CD4-positive, alpha-beta T cell treated with Interferon gamma for 1 hour (primary cell): Measurements from ENCODE around the gene AFF3.
"Not testable (repeated sequence)": the region's sequence is repeated elsewhere in the genome, so short reads cannot be mapped to it uniquely, and the experiment has no call there.

Source experiments
- DNase-seq: peaks from one replicate; pipeline ENCODE4 v3.0.0-alpha.2; 2020

Gene AFF3, protein sequence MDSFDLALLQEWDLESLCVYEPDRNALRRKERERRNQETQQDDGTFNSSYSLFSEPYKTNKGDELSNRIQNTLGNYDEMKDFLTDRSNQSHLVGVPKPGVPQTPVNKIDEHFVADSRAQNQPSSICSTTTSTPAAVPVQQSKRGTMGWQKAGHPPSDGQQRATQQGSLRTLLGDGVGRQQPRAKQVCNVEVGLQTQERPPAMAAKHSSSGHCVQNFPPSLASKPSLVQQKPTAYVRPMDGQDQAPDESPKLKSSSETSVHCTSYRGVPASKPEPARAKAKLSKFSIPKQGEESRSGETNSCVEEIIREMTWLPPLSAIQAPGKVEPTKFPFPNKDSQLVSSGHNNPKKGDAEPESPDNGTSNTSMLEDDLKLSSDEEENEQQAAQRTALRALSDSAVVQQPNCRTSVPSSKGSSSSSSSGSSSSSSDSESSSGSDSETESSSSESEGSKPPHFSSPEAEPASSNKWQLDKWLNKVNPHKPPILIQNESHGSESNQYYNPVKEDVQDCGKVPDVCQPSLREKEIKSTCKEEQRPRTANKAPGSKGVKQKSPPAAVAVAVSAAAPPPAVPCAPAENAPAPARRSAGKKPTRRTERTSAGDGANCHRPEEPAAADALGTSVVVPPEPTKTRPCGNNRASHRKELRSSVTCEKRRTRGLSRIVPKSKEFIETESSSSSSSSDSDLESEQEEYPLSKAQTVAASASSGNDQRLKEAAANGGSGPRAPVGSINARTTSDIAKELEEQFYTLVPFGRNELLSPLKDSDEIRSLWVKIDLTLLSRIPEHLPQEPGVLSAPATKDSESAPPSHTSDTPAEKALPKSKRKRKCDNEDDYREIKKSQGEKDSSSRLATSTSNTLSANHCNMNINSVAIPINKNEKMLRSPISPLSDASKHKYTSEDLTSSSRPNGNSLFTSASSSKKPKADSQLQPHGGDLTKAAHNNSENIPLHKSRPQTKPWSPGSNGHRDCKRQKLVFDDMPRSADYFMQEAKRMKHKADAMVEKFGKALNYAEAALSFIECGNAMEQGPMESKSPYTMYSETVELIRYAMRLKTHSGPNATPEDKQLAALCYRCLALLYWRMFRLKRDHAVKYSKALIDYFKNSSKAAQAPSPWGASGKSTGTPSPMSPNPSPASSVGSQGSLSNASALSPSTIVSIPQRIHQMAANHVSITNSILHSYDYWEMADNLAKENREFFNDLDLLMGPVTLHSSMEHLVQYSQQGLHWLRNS (N-terminal part only)

DNA sequence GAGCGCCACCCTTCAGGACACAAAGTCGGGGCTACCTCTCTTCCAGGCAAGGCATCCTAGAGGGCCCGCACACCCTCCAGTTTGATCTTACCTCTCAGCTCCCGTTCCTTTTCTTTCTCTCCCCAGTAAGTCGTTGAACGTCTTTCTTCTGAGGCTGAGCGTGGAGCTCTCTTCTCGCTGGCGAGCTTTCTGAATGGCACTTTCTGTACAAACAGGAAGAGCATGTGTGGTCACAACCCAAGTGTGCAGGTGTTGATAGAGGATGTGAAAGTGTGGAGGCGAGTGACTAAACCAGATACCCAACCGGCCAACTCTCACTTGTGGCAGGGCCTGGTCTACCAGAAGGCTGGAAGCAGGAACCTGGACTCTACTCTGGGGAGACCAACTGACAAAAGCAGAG is at the start of gene AFF3:
Gene AFF3 (minus strand): TSS at position 198 of the 400 bp plus-strand sequence. CDS start 38,136 bp downstream, outside the sequence.
- DNase-seq: peak; percentile 71

DNA sequence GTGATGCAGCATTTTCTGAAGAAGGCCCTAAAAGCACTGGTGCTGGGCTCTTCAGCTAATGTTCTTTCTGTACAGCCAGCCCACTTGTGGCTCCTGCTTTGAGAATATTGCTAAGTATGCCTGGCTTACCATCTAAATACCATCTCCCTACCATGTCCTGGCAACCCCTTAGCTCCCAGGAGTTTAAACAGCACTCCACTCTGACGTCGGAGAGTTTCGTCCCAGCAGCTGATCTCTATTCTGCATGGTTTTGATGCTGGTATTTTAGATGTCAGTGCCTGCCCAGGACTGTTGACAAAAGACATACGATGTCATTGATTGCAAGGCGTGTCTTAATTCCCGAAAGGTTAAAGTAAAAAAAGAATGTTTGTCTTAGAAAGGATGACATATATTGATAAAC is 47.0 kb upstream of the AFF3 start:
- no peak for DNase-seq

DNA sequence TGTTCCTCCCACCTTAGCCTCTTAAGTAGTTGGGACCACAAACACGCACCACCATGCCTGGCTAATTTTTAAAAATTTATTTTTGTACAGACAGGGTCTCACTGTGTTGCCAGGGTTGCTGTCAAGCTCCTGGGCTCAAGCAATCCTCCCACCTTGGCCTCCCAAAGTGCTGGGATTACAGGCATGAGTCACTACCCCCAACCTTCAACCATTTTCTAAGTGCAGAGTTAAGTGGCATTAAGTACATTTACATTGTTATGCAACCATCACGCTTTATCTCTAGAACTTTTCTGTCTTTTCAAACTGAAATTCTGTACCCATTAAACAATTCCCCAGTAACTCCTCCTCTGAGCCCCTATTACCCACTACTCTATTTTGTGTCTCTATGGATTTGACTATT is 45.9 kb upstream of the AFF3 start:
- no peak for DNase-seq

DNA sequence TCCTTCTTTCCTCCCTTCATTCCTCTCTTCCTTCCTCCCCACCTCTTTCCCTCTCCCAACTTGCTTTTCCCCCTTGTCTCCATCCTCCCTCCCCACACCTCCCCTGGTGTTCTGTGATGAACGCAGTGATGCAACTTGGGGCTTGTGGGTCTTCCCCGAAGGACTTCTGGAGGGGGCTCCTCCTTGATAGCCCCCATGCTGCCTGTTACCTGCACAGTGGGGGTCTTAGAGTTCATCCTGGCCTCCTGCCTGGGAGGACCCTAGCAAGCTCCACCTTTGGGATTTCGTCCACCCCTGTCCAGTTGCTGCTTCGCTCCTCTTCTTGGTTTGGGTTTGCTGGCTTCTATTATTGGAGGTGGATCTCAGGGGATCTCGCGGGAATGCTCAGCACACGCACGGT is 43.7 kb upstream of the AFF3 start:
- DNase-seq: no peak

DNA sequence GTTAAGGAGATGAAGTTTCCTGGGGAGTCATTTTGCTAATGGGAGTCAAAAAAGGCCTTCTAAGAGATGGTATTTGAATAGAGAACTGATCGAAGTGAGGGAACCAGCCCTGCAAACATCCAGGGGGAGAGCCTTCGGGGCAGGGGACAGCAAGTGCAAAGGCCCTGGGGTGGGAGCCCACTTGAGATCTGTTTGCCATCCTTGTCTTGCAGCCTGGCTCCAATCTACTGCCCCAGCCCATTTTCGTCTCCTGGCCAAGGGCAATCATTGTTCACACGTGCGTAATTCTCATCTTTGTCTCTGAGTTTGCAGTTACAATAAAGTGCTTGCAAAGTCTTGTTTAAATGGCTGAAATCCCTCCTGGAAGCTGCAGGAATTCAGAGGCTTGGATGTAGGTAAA is 43.1 kb upstream of the AFF3 start:
- DNase-seq: no peak

DNA sequence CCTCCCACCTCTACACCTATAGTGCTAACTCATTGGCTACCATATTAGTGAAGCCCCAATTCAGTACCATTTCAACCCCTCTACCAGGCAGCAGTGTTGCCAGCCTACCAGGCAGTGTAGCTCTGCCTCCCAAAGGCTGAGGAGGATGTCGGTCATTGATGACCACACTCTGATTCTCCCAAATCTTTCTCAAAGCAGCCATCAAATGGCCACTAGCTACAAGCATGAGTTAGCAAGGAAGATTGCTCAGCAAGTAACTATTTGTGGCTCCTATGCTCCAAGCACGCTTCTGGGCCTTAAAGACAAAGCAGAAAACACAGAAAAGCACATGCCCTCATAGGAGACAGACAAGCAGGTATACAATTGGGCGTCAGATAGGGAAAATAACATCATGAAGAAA is 42.7 kb upstream of the AFF3 start:
- no peak for DNase-seq

DNA sequence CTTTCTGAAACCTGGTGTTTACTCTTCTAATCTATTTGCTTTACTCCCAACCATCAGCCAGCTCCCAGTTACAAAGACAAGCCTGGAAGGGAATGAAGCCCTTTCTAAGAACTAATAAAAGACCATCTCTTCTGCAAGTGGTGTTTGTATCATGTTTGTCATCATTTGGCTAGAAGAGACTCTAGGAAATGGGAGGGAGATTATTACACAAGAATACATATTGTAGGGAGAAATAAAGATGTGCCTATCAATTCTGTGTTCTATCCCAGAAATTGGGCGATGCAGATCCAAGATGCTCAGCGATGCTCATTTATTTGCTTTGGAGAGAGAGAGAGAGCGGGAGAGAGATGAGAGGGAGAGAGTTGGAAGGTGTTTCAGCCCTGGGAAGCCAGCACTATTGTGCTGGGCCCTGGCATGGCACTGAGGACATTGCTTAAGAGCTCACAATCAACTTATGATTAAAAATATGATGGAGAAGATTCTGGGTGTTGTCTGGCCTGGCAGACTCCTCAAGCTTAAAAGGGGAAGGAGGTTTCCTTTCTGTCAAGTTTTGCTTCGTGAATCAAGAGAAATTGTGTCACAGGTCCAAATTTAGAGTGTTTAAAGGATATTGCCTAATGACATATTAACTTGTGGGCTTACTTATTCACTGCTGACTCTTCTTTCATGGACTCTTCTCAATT is 41.8 kb upstream of the AFF3 start:
- no peak for DNase-seq

DNA sequence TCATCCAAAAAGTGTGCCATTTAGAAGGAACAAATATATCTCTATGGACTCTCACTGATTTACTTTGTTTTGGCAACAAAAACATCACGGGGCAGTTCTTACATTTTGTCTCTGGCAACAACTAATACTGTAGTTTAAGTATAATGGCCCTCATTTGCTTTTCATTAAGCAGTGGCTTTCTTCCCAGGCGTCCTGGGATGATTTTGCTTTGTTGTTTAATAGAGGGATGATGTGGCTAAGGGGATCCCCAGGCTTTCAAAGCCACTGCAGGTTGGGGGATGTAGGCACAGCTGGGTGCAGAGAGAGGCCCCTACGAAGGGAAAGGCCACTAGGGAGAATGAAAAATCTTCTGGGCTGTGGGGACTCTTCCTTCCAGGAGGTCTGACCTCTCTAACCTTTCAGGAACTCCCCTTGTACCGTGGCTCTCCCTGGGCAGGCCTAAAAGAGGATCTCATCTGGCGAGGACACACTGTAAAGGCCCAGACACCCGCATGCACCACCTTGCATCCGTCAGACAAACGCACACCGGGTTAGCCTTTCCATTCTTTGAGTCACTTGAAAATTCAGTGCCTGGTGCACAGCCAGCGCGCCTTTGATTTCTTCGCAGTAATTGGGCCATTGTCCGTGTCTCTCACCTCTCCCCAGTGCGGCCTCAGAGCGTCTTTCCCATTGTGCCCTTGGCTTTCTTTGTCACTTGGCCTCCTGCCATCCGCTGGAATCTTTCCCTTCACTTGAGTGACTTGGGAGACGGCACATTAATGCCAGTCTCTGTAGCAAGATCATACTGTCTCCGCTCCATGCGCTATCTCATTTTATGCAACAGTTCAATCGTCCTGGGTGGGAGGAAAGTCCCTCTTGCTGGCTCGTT is 40.3 kb upstream of the AFF3 start:
- DNase-seq: no peak

DNA sequence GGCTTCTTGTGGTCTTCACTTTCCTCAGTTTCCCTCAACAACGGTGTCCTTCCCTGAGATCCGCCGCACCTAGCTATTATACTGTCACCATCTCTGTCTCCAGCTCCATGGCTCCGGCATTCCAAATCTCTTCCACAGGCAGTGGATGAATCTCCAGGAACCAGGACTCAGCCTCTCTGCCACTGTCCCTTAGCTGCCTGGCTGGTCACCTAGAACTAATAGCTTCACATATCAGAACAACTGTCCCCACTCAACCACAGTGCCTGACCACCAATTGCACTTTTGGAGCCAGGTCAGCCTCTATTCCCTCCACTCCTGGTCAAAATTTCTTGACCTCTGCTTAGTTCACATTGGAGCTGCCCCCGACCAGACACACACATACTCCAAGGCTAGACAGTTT is 38.1 kb upstream of the AFF3 start:
- DNase-seq: no peak

DNA sequence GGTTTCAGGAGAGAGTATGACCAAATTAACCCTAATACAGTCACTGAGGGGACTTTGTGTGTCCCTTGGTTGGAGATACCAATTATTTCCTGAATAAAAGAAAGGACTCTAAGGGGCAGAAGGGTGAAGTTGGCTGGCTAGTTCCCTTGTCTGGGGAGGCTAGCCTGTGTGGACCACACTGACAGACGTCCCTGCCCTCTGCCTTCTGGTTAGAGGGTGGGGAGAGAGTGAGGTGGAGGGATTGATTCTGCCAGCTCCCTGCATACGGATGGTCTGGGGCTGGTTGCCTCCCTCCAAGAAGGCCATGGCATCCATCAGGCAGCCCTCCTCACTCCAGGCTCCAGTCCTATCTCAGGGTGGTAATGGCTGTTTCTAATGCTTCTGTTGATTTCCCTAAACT is 37.4 kb upstream of the AFF3 start:
- no peak for DNase-seq

DNA sequence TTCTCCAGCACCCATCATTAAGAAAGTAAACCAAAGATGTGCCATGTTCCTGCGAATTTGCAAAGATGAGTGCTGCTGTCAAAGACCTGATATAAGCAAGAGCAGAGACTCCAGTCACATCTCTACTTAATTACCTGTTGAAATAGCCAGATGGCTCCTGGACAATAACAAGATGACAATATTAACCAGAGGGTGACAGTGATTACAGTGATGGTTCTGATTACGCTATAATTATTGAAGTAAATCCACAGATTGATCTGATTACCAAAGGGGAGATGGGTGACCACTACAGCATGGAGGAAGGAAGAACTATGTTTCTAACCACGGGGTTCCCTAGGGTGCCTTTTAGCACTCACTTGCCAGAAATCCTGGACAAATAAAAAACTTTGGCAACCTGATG is 36.5 kb upstream of the AFF3 start:
- no peak for DNase-seq

DNA sequence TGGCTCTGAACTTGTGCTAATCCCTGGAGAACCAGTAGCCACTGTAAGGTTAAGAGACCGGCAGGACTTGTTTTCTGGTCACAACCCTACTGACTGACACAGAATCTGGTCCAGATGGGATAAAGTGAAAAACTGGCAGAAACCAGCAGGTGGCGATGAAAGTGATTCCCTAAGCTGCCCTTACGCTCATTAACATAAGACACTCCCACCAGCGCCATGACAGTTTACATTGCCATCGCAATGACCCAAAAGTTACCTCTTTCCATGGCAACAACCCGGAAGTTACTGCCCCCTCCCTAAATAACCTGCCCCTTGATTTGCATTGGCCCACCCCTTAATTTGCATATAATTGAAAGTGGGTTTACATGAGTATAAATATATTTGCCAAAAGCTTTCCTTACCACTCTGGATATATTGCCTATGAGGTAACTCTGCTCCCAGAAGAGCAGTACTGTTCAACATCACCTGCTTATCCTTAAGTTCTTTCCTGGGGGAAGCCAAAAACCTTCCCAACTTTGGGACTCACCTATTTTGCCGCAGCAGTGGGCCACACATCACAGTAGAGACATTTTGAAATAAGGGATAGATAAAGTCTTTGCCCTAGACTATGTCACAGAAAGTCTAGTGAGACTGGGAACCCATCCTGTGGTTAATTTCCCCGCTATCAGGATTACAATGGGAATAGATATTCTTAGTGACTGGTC is 35.8 kb upstream of the AFF3 start:
- DNase-seq: peak; percentile 36

DNA sequence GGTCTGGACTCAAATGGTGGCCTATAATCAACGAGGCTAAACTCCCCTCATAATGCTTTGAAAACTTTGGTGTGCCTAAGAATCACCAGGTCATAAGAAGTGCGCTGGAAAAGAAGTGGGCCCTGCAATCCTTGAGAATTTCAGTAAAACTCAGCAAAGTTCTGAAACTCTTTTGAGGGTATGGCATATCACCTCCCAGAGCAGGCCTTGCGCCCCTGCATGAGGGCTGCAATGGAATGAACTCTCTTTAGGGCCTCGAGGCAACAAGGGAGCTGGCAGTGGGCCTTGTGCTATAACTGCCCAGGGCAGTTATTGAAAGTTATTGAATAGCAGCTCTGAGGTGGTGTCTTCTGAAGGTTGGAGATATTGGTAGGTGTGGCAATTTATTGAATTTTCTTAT is 34.5 kb upstream of the AFF3 start:
- no peak for DNase-seq

DNA sequence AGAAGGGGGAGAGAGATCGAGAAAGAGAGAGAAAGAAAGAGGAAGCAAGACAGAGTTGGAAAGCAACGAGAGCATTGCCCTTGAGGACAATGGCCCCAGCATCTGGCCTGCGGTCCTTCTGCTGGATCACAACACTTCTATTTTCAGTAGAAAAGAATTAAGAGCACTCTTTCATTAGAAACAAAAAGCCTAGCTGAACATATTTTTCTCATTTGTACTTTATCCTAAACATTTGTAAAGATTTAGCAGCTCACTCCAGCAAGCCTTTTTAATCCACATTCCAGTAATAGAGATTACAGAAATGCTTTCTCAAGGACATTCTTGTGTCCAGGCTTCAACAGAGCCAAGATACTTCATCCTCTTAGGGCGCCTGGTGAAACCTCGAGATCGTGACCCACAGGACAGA is 31.6 kb upstream of the AFF3 start:
- no peak for DNase-seq

DNA sequence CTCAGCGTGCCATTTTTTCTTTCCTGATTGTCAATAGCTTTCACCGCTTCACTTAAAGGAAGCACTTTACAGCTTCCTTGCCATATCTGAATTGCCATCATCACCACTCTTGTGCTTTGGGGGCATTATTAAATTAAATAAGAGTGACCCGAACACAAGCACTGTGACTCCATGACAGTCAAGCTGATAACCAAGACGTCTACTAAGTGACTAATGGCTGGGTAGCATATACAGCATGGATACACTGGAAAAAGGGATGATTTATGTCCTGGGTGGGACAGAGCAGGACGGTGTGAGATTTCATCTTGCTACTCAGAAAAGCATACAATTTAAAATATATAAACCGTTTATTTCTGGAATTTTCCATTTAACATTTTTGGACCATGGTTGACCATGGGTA is 24.3 kb upstream of the AFF3 start:
- DNase-seq: no peak

DNA sequence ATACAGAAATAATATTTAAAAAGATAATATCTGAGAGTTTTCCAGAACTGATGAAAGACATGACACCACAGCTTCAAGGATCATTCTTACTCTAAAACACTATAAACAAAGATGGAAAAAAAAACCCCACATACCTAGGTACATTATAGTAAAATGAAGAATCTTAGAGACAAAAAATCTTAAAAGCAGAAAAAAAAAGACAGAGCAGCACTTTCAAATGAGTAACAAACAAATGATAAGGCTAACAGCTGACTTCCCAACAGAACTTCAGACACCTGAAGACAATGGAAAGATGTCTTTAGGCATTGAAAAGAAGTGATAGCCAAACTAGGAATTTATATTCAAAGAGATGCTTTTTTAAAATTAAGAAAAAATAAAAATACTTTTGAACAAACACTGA is 21.2 kb upstream of the AFF3 start:
- no peak for DNase-seq

DNA sequence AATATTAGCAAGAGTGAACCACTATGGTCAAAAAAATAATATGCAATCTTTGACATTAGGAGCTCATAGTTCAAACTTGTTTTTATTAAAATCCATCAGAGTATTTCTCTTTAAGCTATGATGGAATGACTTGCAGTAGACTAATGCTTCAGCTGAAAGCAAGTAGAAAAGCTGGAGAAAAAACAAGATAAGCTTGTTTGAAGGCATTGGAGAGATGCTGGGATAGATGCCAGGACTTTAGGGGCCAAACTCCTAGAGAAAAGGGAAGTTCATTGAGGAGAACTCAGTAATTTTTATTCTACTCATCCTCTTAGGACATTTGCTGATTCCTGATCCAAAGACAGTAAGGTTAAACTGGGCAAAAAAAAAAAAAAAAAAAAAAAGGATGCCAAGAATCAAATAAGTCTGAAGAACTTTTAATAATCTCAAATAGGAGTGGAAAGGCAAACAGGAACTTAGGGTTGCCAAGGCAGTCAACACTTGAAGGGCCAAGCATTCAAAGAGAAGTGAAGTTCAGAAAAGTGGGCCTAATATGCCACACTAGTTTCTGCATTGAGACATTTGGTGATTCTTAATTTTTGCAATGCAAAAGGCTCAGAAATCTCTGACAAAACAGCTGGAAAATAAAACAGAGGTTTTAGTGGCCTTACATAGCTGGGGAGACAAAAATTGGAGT is 19.7 kb upstream of the AFF3 start:
- DNase-seq: no peak

DNA sequence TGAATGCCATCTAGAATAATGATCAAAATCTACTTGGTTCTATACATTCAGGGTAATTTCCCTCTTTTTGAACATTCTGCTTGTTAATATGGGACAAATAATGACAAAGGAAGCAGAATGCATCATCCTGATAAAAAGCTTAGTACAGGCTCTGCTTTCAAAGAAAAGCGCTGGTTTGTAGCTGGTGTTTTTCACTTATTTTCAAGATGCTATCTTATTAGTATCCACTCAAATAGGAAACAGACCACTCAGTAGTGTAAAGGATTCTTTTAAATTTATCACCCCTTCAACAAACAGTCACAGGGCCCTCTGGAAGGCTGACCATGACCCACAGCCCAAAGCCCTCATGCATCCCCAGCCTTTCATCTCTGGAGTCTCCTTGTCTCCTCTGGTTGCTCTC is 18.0 kb upstream of the AFF3 start:
- DNase-seq: no peak

DNA sequence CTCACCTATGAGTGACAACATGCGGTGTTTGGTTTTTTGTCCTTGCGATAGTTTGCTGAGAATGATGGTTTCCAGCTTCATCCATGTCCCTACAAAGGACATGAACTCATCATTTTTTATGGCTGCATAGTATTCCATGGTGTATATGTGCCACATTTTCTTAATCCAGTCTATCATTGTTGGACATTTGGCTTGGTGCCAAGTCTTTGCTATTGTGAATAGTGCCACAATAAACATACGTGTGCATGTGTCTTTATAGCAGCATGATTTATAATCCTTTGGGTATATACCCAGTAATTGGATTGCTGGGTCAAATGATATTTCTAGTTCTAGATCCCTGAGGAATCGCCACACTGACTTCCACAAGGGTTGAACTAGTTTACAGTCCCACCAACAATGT is 9.4 kb upstream of the AFF3 start:
- DNase-seq: not testable (repeated sequence)

DNA sequence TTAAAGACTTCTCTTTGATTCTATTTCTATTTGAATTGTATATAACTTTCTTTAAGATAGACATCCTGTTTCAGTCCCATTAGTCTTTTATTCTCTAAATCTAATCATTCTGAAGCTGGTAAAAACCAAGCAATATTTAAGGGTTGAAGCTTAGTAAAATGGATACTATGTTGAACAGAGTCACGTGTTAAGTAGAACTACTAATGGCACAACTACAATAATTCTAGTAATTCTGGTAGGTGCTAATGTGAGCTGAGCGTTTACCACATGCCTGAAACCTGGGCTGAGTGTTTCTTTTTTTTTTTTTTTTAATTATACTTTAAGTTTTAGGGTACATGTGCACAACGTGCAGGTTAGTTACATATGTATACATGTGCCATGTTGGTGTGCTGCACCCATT is 8.9 kb upstream of the AFF3 start:
- no peak for DNase-seq

DNA sequence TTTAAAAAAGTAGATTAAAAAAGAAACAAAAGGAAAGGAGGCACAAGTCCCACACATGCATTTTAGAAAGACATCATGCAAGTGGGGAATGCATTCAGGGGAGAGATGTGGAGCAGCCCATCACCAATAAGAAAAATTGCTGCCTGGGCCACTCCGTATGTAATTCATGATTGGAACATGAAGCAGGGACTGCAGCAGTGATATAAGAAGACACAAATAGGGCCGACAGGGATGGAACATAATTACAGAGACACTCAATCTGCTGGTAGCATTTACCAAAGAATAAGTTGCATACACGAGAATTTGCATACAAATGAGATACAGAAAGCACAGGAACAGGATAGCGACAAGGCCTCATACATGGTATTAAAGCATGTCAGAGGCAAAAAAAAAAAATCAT is 6.5 kb upstream of the AFF3 start:
- no peak for DNase-seq
